Parathyroid adenoma (tissue), 2 donors: Measurements from ENCODE around the gene MIA.

Experiments
- H2AFZ ChIP-seq: fragments of 300-600 bp; sonication (generic); one replicate; pipeline ENCODE4 v1.7.0; 2017; ENCODE audit warnings: antibody characterized with exemption, mild to moderate bottlenecking
- H3K27ac ChIP-seq: fragments of 300-600 bp; sonication (generic); one replicate; pipeline ENCODE4 v1.7.0; 2017
- H3K27me3 ChIP-seq: fragments of 300-600 bp; sonication (generic); one replicate; pipeline ENCODE4 v1.7.0; 2017; ENCODE audit warnings: low read length; ENCODE audit not compliant: control insufficient read depth, insufficient read depth
- H3K36me3 ChIP-seq: fragments of 300-600 bp; sonication (generic); one replicate; pipeline ENCODE4 v1.7.0; 2017; ENCODE audit warnings: low read length; ENCODE audit not compliant: control insufficient read depth, insufficient read depth
- H3K4me1 ChIP-seq: fragments of 300-600 bp; sonication (generic); one replicate; pipeline ENCODE4 v1.7.0; 2017; ENCODE audit warnings: control low read depth
- H3K4me2 ChIP-seq: fragments of 300-600 bp; sonication (generic); one replicate; pipeline ENCODE4 v1.7.0; 2017; ENCODE audit warnings: low read length
- H3K4me3 ChIP-seq: fragments of 300-600 bp; sonication (generic); one replicate; pipeline ENCODE4 v1.7.0; 2017; ENCODE audit warnings: low read depth, low read length
- H3K79me2 ChIP-seq: fragments of 300-600 bp; sonication (generic); one replicate; pipeline ENCODE4 v1.7.0; 2017; ENCODE audit warnings: control low read depth
- H3K9ac ChIP-seq: fragments of 300-600 bp; sonication (generic); one replicate; pipeline ENCODE4 v1.7.0; 2017; ENCODE audit warnings: mild to moderate bottlenecking
- H3K9me3 ChIP-seq: fragments of 300-600 bp; sonication (generic); one replicate; pipeline ENCODE4 v1.7.0; 2017; ENCODE audit warnings: low read length; ENCODE audit not compliant: control insufficient read depth
- CTCF ChIP-seq: fragments of 300-600 bp; sonication (generic); IDR thresholded peaks from one replicate; pipeline ENCODE4 v1.7.0; 2017; ENCODE audit warnings: antibody characterized with exemption, mild to moderate bottlenecking
- donor health status: primary hyperparathyroidism.

Gene MIA

GRCh38 chr19:40802300-40803169 is 27.2 kb downstream of the MIA start:
- H3K4me2 ChIP-seq = peak overlapping the region; percentile 52
- no peak for TF ChIP-seq CTCF
- H3K9ac ChIP-seq = no peak overlapping the region
- peaks cover 8% of the 10 kb centered on the region for H3K79me2 ChIP-seq
- peak overlapping the region; percentile 52 for H3K27ac ChIP-seq
- no peak overlapping the region for H2AFZ ChIP-seq
- H3K27me3 ChIP-seq = no peaks in the 10 kb centered on the region
- peaks cover 49% of the 10 kb centered on the region for H3K4me1 ChIP-seq
- no peak overlapping the region for H3K4me3 ChIP-seq
- H3K9me3 ChIP-seq = no peaks in the 10 kb centered on the region
- no peaks in the 10 kb centered on the region for H3K36me3 ChIP-seq

GRCh38 chr19:40803170-40803856 is 28.0 kb downstream of the MIA start:
- Histone ChIP-seq H3K9ac (no peak overlapping the region), H3K9me3 (no peaks in the 10 kb centered on the region), H3K4me1 (peaks cover 46% of the 10 kb centered on the region), H3K27ac (peak overlapping the region; percentile 52), H3K27me3 (no peaks in the 10 kb centered on the region), H2AFZ (no peak overlapping the region), H3K79me2 (peaks cover 8% of the 10 kb centered on the region), H3K4me3 (peak overlapping the region; percentile 8), H3K36me3 (no peaks in the 10 kb centered on the region), H3K4me2 (peak overlapping the region; percentile 52)
- TF ChIP-seq CTCF = no peak

- Histone ChIP-seq H3K36me3 (no peaks in the 10 kb centered on the region), H3K27ac (peak overlapping the region; percentile 52), H3K9me3 (no peaks in the 10 kb centered on the region), H3K9ac (no peak overlapping the region), H3K4me2 (peak overlapping the region; percentile 18), H3K4me3 (peak overlapping the region; percentile 8), H3K79me2 (peaks cover 8% of the 10 kb centered on the region), H3K27me3 (no peaks in the 10 kb centered on the region), H2AFZ (no peak overlapping the region), H3K4me1 (peaks cover 46% of the 10 kb centered on the region)
- no peak for TF ChIP-seq CTCF
Observed at GRCh38 chr19:40803857-40804782, 28.8 kb downstream of the MIA start.

- H3K27ac ChIP-seq = peak overlapping the region; percentile 52
- peaks cover 8% of the 10 kb centered on the region for H3K79me2 ChIP-seq
- no peaks in the 10 kb centered on the region for H3K9me3 ChIP-seq
- TF ChIP-seq CTCF = no peak
- no peaks in the 10 kb centered on the region for H3K36me3 ChIP-seq
- H3K4me3 ChIP-seq = no peak overlapping the region
- no peak overlapping the region for H3K9ac ChIP-seq
- no peak overlapping the region for H2AFZ ChIP-seq
- no peaks in the 10 kb centered on the region for H3K27me3 ChIP-seq
- H3K4me1 ChIP-seq = peaks cover 46% of the 10 kb centered on the region
- H3K4me2 ChIP-seq = peak overlapping the region; percentile 5
Observed at GRCh38 chr19:40804783-40805242, 29.5 kb downstream of the MIA start.
